Ovary (tissue), 3 donors: ENCODE measurements around the gene KCNQ4.

Experiments used
- CTCF ChIP-seq, 3 donors: fragments of 450-650 bp in 2 of 3; fragments of 200-600 bp in 1 of 3; IDR thresholded peaks; one replicate each; pipeline versions ENCODE4 v1.5.1 to v1.8.0; 2016 to 2022; ENCODE audit warnings: antibody characterized with exemption in 3 of 3, mild to moderate bottlenecking in 1 of 3
- EP300 ChIP-seq: sonication (generic); formaldehyde crosslinking; IDR thresholded peaks from one replicate; pipeline ENCODE4 v1.6.1; 2017; ENCODE audit warnings: antibody characterized with exemption
- POLR2A ChIP-seq: fragments of 450-650 bp; IDR thresholded peaks from one replicate; pipeline ENCODE4 v1.6.1; 2017; ENCODE audit warnings: antibody characterized with exemption, mild to moderate bottlenecking, moderate library complexity
- donor health status: DM: no; HTN: no; CAD: no.

GRCh38 chr1:40824591-40825434 is 41.2 kb downstream of the KCNQ4 start:
- TF ChIP-seq CTCF (IDR thresholded peaks at IDR 0.05) (no peak), POLR2A (no peak), EP300 (no peak)
